HG02884 (cell line): ENCODE data around the gene SOHLH1.

ENCODE experiments used
- ATAC-seq: cut with Tn5 transposase; IDR thresholded peaks from one replicate; pipeline ENCODE4 v1.9.1; 2021; ENCODE audit warnings: mild to moderate bottlenecking, moderate library complexity; ENCODE audit not compliant: unreplicated experiment

Gene SOHLH1, protein sequence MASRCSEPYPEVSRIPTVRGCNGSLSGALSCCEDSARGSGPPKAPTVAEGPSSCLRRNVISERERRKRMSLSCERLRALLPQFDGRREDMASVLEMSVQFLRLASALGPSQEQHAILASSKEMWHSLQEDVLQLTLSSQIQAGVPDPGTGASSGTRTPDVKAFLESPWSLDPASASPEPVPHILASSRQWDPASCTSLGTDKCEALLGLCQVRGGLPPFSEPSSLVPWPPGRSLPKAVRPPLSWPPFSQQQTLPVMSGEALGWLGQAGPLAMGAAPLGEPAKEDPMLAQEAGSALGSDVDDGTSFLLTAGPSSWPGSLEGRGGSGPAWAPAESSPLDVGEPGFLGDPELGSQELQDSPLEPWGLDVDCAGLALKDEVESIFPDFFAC

DNA sequence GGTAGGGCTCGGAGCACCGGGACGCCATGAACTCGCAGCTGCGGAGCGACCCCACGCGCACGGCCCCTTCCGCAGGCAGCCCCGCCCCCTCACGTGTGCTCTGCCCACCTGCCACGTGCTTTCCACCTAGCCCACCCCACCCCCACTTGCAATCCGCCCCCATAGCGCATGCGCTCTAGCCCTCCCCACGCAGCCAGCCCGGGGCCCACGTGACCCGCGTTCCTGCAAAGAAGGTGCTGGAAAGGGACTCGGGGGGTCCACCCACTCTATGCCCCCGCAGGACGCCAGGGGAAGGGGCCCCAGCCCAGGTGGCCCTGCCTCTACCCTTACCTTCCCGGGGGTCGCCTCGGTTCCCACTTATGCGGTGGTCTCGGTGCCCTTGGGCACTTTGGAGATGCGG, at the start of gene SOHLH1:
SOHLH1 (minus strand) TSS at position 42 of the 400 bp plus-strand sequence; CDS start at position 28, 14 bp downstream.
- ATAC-seq, result no peak

DNA sequence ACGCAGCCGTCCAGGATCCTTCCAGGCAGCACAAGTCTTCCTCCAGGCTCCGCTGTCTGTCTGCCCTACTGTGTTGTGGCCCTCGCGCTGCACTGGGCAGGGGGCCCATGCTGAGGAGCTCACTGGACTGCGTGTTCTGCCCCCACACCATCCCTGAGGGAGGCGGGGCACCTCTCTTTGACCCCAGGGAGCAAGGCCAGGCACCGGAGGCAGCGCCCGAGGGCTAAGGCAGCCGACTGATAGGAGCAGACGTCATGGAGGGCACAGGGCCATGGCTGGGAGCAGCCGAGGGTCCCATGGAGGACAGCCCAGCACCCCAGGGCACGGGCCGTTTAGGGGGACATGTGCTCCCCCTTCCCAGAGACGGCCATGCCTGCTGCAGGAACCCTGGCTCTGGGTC, 49.4 kb upstream of the SOHLH1 start:
- no peak for ATAC-seq

DNA sequence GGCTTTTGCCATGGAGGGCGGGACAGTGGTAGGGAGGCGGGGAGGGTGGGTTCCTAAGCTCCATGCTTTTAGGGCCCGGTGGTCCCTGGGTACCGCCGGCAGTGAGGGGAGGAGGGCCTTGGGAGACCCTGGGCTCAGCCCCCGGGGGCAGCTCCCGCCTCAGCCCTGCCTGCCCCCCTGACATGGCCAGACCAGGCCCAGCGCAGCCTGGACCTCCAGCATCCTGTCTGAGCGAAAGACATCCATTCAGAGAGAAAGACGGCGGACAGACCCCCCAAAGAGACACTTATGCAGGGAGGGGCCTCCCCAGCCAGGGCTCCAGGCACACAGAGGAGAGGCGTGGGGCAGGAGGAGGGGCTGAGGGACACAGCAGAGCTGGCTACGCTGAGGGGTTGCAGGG, 48.0 kb upstream of the SOHLH1 start:
- no peak for ATAC-seq

DNA sequence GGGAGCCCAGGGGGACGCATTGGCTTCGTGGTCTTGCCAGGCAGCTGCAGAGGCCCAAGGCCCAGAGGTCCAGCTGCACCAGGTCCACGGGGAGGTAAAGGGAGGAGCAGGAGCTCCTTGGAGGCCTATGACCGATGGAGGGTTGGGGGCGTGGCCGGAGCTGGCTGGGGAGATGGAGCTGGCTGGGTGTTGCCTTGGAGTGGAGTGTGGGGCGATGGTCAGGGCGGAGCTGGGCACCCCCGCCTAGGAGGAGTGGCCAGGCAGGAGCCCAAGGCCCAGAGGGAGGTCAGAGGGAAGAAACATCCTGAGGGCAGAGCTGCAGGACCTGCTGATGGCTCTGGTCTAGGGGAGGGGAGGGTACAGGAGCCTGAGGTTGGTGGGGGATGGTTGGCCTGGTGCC, 47.3 kb upstream of the SOHLH1 start:
- no peak for ATAC-seq

DNA sequence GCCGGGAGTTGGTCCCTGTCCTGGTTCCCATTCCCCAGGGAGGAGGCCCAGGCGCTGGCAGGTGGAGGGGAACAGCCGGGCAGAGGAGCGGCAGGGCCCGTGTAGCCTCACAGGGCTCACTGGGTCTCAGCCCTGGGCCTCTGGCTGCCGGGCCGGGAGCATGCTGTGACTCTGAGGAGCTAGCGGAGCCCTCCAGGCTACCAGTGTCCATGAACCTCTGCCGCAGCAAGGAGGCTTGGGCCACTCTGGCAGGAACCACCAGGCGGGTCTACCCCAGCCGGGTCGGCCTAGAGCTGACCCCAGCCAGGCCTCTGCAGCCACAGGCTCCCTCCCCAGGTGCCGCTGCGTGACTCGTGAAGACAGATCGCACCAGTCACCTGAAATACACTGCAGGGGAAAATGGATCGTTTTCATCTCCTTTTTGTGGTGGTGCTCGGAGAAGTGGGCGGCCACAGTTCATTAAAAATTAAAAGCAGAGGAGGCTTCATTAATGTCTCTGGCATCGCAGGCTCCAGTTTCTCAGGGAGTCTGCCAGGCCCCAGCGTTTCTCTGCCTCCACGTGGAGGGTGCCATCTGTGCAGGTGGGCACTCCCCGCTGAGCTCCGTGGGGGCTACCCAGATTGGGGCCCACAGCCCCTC, 46.5 kb upstream of the SOHLH1 start:
- ATAC-seq, result no peak

DNA sequence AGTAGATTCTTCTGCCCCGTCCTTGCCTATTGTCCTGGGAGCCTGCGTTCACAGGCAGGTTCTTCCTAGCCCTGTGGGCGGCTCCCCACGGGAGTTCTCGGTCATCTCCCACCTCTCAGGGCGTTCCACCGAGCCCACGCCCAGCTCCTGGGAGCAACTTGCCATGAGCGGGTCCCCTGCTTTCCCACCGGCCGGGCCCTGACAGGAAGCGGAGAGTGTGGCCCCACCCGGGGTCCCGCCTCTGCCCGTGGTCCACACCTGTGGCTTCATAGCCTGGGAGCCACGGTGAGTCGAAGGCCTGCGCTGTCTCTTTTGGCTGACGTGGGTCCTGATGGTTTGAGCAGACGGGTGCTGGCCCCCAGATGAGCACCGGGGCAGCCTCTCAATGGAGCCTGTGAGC, 45.9 kb upstream of the SOHLH1 start:
- ATAC-seq, result no peak

DNA sequence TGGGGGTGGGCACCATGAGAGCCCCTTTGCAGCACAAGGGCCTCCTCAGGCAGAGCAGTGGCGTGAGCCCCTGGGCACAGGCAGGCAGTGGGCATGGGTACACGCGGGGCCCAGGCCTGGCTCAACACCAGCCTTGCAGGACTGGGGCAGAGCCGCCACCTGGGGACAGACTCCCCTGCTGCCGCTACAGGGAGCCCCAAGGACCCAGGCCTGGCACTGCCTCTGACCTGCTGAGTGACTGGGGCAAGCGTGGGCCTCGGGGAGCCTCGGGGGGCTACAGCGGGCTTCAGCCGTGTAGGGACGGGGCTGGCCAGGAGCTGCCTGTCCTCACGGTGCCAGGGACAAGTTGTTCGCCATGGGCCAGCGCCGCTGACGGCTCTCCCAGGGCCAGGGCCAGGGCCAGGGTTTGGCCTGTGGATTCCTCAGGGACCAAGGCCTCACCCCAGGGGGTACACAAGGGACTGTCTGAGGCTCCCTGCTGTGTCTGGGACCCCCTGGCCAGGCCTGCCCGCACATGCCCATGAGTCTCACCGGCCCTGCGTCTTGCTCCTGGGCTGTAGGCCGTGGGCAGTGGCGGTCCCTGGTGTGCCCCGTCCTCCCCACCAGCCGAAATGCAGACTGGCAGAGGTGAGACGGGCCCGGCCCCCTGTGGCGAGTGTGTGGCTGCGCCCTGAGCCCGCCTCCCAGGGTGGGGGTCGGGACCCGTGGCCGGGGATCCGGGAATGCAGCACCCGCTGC, 45.2 kb upstream of the SOHLH1 start:
- ATAC-seq, result no peak

DNA sequence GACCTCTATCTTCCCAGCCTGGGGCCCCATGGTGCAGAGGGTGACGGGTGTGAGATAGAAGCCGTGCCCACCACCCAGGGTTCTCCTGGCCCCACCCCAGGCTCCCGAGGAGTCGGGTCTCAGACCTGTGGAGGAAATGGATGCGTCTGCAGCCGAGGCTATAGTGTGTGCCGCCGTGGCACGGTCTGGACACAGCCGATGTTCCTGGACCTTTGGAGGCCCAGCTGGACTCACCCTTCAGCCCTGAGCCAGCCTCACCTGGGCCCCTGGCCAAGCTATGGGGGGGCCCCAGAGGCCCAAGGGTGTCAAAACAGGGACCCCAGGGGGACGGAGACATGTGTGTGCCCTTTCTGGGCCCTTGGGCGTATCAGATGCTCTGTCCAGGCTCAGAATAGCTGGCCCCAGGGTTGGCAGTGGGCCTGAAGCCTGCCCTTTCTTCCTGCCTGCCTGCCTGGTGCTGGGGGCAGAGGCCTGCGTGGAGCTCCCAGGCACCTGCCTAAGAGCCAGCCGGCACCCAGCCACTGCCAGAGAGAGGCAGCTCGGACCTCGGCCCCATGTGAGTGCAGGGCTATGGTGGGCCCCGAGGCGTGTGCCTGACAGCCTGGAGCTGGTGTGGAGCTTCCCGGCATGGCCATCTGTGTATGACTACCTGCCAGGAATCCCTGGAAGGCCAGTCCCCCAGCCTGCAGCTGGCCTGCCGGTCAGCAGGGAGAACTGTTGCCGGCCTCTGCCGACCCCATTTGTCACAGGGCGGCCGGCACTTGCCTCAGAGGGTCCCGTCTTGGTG, 44.5 kb upstream of the SOHLH1 start:
- ATAC-seq, result no peak

DNA sequence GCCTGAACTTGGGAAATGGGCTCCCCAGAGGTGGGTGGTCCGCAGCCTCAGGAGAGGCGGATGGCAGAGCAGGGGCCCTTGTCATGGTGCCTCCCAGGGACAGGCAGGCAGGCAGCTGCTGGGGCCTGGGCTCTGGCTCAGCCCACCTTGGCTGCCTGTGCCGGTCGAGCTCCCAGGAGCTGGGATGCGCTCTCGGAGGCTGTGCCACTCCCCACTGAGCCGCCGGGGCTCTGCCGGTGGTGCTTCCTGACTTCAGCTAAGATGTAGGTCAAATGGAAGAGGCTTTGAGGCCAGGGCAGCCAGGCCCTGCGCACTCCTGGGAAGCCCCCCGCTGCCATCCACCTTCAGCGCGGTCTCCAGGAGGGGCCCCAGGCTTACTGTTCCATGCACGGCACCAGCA, 43.7 kb upstream of the SOHLH1 start:
- no peak for ATAC-seq

DNA sequence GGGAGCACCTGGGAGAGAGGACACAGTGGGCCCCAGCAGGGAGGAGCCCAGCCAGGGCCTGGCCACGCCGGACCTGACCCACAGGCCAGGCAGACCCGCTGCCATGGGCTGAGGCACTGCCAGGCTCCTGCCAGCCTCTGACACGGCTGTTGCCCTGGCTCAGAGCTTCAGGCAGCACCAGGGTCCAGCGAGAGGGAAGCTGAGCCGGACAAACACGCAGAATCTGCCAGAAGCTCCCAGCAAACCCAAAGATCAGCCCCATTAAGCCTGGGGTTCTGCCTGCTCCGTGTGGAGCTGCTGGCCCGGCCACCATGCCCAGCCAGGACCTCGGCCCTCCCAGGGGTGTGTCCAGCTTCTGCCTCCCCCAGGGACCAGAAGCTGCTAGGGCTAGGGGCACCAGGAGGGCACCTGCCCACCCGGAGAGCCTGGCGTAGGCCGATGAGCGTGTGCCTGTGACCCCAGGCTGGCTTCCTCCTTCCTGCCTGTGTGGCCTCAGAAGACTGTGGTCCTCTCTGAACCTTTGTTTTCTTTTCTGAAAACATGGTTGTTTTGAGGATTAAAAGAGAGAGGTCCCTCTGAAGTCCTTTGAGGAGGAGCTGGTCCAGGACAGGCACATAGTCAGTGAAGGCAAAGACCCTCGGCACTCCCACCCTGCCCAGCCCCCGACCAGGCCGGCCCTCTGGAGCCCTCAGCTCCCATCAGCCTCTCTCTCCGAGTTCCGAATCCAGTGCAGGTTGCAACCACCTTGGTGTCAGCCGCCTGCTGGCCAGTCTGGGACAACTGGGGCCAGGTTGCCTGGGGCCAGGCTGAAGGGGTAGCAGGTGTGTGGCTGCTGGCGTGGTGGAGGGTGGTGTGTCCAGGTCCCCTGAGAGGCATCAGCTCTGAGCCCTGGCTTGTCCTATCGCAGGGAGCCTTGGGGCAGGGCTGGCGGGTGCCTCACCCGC, 42.3 kb upstream of the SOHLH1 start:
- no peak for ATAC-seq

DNA sequence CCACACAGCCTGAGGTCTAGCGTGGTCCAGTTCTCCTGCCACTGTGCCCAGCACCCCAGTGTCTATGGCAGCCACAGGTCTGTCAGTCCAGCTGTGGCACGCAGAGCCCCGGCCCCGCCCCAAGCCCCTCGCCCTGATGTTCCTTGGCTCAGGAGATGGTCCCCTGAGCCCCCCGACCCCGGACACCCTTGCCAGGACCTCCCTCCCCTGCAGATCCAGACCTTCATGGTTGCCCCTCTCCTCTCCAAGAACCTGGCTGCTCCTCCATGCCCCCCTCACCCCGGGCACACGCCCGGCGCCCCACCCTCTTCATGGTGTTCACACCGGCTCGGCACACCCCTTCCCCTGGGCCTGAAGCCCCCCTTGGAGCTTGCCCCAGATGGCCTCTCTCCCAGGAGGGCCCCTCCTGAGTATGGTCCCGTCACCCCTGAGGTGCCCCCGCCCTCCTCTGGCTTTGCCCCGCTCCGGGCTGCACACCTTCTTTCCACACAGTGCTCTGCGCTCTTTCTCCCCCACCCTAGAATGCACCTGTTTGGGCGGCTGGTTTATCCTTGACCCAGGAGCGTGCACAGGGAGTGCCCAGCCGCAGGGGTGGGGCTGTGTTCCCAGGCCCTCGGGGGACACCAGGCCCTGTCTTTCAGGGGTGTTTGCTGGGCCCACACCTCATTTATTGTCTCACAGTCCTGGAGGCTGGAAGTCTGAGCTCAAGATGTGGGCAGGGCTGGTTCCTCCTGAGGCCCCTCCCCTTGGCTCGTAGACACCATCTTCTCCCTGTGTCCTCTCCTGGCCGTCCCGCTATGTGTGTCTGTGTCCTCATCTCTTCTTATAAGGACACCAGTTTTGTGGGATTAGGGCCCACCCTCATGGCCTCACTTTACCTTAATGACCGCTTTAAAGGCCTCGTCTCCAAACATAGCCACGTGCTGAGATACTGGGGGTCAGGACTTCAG, 40.3 kb upstream of the SOHLH1 start:
- ATAC-seq, result no peak

DNA sequence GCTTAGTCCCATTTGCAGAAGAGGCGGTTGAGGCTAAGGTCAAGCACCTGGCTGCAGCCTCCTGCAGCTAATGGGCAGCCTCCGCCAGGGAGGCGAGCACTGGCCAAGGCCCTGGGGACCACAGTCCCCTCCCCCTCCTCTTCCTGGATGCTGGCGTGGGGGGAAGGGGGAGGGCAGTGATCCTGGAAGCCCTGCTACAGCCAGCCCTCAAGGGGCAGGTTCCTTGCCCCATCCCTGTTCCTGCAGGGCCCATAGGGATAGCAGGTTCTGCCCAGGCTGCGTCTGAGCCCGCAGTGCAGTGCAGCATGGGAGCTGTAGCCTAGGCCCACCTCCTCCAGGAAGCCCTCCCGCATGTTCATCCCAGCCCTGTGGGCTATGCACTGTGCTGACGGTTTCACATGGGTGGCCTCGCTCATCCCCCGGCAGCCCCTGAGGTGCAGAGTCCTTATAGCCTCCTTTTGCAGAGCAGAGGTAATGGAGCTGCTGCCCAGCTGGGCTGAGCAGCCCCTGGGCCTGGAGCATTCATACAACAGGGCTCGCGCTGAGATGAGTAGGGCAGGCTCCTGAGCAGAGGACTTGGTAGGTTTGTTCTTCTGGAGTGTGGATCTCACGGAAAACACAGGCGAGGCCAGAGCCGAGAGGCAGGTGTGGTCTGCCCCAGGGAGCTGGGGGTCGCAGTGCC, 38.7 kb upstream of the SOHLH1 start:
- no peak for ATAC-seq

DNA sequence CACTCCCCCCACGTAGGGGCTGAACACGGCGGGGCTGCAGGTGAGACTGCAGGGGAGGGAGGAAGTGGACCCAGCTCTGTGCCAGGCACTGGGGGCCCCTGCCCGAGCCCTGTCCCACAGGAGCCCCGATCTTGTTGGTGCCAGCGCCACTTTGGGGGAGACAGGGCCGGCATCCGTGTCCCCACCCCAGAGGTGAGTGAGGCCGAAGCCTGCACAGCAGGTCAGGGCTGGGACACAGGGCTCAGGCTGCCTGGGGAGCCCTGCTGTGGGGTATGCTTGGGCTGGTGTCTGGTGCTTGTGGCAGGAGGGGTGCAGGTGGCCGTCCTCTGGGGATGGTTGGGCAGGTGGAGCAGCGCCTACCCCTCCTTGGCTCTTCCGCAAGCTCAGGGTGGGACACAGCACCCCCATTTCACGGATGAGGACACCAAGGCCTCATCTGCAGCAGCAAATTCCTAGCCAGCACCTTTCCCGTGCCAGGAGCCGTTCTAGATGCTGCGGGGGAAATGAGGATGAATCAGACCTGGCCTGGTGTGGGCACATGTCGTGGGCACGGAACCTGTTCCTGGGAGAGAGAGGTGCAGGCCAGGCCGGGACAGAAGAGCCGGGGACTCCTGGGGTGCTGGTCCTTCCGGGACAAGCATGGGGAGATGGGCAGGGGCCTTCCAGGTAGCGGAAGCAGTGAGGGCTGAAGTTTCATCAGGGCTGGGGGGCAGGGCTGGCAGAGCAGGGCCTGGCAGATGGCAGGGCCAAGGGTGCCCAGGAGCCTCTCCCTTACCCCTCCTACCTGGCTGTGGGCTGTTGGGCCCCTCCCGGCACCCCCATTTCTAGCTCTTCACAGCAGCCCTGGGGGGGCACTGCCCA, 37.9 kb upstream of the SOHLH1 start:
- no peak for ATAC-seq

DNA sequence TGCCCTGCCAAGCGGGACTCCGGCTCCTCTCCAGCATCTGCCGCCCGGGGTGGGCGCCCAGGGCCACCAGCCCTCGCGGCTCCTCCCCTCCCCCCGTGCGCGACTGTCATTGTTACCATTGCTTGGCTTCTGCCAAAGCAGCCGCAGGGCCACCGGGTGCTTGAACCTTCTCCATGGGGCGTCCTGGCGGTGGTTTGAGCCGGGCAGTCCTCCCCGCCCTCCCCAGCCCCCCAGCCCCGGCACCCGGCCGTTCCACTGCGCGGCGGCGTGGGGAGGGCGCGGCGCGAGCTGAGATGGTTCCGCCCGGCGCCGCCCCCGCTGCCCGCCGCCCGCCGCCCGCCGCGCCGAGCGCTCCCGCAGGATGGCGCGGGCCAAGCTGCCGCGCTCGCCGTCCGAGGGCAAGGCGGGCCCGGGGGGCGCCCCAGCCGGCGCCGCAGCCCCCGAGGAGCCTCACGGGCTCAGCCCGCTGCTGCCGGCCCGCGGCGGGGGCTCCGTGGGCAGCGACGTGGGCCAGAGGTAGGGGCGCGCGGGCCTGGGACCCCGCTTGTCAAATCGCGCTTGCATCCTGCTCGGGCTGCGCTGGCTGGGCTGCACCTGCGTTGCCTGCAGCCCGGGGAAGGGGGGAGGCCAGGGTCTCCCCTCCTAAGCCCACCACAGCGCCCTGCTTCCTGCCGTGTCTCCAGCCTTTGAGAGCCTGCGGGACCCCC, 37.1 kb upstream of the SOHLH1 start:
- ATAC-seq, result no peak

DNA sequence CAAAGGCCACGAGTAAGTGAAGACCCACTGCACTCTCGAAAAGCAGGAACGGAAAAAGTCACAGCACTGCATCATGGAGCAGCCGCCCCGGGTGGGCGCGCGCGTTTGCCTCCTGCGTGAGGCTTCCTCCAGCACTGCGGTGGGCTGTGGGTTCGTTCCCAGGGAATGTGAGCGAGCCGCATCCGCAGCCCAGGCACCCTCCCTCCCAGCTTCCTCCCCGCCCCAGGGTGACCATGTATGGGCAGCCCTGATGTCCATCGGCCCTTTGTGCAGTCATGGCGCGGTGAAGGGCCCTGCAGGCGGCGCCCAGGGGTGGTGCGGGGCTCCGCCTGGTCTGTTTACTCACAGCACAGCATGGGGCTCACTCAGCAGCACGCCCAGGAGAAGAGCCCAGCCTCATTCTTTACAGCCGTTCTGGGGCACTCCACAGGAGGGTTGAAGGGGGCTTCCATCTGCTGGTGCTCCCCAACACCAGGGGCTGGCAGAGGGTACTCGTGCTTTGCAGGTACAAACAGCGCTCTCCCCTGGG, 35.4 kb upstream of the SOHLH1 start:
- no peak for ATAC-seq

DNA sequence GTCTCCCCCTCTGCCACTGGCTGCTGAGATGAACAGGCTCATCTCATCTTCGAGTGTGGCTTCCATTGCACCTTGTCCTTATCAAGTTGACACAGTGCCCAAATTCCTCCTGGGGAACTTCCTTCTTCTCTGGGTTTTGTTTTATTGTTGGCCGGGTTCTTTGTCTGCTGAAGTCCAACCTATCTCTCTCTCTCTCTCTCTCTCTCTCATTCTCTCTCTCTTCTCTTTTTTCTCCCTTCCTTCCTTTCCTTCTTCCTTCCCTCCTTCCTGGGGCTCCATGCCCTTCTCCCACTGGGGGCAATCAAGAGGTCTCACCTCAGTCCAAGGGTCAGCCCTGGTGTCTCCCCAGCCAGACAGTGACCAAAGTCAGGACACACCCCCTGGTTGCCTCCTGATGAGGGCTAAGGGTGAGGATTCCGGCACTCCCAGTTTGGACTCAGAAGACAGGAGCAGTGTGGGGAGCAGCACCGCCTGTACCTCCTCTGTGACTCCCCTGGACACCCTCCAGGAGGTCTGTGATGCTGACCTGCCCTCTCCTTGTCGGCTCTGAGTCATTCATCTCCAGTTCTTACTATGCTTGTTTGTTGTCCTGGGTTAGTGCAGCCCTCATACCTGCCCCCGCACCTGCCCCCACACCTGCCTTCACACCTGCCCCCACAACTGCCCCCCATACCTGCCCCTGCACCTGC, 33.4 kb upstream of the SOHLH1 start:
- ATAC-seq, result no peak
